Hematopoietic multipotent progenitor cell treated with erythropoietin and hydrocortisone succinate and interleukin-3 and kit ligand, for 17 days (in vitro differentiated cells): ENCODE measurements around the gene RAPGEF4.

ENCODE experiments used
- DNase-seq: peaks from one replicate; pipeline ENCODE4 v3.0.0-alpha.2; 2015; ENCODE audit warnings: low spot score

RAPGEF4 gene

DNA sequence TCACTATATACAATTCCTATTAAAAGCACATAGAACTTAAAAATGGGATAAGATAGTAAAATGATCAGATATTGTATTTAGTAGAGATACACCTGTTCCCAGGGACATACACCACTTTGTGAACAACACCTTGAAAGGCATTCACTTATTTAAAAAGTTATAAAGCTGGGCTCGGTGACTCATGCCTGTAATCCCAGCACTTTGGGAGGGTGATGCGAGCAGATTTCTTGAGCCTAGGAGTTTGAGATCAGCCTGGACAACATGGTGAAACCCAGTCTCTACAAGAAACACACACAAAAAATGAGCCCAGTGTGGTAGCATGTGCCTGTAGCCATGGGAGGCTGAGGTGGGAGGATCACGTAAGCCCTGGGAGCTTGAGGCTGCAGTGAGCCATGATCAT, 90.9 kb downstream of the RAPGEF4 start:
- no peak for DNase-seq

DNA sequence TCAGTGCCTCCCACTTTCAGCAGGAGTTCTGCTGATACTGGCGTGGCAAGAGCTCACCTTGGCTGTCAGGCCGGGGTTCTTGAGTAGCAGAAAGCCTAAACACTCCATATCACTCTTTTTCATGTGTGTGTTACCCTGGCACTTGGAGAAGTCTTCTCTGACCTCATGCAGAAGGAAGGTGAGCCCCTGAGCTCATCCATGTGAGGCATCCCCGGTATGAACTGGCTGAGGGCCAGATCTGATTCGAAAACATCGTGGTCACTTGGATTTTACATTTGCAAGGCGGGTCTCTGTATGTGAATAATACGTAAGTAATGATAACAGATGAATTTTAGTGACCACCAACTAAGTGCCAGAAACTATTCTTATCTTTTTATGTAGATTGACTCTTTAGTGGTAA, 93.6 kb downstream of the RAPGEF4 start:
- no peak for DNase-seq

GRCh38 chr2:172830482-172830881, 94.8 kb downstream of the RAPGEF4 start:
- no peak for DNase-seq

DNA sequence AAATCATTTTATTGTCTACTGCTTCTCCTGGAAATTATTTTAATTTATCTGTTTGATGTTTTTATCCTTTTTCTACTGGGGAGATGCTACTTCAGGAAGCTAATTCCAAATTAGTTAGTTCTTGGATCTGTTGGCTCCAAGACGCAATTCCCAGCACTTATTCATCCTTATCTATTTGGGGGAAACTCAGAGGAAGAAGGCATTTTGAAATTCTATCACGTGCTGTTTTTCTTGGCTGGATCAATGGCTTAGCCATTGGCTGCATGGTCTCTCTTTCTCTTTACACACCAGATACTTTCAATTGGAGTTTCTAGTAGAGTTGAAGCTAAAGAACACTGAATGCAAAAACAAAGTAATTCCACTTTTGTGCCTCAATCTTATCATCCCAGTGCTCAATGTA, 98.3 kb downstream of the RAPGEF4 start:
- no peak for DNase-seq

DNA sequence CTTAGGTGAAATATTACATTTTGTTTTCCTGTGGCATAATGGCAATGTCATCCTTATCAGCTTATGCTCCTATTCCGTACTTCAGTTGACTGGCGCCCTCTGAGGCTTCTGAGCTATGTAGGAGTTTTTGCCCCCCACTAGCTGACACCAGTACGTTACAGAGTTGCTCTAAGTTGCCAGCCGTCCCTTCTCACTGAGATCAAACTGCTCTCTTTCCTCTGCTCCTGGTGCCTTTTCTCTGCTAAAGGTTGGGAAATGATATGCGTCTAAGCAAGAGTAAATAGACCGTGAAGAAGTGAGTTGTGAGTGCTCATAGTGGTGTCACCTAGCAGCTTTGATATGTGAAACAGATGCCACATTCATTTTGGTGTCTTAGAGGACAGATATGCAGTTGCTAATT, 99.2 kb downstream of the RAPGEF4 start:
- no peak for DNase-seq

DNA sequence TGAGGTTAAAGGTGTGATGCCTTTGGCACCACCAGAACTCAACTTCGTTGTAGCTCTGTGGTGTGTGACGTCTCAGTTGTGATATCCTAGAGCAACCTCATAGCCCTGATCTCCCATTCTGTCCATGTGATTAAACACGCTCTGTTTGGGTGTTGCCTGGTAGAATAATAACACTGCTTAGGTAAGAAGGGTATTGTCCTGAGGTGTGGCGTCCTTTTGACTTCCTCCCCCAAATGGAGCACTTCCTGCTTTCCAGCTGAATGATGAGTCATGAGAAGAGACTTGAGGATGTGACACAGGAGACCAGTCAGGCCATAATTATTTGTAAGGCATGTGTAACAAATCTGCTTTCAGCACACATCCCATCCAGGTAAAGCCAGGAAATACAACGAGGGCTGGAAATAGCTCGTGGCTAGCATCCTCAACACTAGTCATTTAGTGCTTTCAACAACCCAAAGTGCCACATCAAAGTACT, 100.7 kb downstream of the RAPGEF4 start:
- no peak for DNase-seq

GRCh38 chr2:172836827-172837226, 101.2 kb downstream of the RAPGEF4 start:
- no peak for DNase-seq

DNA sequence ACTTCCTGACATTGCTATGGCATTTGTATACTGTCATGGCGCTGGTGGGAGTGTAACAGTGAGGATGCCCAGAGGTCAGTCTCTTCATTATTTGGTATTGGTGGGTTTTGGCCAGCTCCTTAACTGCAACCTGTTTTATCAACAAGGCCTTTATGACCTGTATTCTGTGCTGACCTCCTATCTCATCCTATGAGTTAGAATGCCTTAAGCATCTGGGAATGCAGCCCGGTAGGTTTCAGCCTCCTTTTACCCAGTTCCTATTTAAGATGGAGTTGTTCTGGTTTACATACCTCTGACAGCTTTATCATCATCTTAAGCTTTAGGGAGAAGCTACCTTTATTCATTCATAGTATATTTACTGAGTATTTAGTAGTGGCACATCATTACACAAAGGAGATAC, 103.8 kb downstream of the RAPGEF4 start:
- no peak for DNase-seq

DNA sequence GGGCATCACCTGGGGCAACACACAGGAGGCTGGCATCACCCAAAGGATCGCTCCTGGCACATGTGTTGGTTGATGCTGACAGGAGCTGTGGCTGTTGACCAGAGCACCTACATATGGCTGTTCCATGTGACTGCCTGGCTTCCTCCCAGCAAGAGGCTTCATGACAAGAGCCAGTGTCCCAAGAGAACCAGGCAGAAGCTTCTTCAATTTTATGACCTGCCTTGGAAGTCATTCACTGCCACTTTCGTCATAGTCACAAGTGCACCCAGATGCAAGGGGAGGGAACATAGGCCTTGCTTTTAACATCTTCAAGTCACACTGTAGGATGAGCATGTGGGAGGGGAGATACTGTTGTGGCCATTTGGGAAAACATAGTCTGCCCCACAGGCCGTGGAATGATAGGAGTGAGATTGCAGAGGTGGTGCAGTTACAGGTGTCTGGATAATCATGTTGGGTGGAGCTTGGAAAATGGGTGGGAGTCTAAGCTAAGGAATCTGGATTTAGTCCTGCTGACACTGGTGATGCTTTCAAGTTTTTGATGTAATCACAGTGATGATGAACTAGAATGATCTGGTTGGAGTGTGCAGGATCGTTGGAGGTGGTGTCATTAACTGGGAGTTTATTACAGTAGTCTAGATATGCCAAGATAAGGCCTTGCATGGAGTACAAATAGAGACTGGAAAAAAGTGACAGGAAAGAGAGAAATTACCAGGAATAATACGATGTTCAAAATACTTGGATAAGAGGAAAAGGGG, 107.0 kb downstream of the RAPGEF4 start:
- no peak for DNase-seq

DNA sequence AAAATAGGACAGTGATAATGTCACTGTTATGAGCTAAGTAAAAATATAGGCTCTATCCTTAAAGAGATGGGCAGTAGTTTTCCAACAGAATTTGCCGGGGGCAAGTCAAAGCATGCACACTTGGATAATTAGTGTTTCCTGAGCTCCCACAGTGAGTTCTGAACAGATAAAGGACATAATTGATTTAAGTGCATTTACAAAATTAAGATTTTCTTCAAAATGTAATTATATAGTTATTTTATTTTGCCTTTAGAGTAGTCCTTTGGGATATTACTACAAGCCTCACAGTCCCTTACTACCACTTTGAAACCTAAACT, 107.6 kb downstream of the RAPGEF4 start:
- DNase-seq, result no peak

DNA sequence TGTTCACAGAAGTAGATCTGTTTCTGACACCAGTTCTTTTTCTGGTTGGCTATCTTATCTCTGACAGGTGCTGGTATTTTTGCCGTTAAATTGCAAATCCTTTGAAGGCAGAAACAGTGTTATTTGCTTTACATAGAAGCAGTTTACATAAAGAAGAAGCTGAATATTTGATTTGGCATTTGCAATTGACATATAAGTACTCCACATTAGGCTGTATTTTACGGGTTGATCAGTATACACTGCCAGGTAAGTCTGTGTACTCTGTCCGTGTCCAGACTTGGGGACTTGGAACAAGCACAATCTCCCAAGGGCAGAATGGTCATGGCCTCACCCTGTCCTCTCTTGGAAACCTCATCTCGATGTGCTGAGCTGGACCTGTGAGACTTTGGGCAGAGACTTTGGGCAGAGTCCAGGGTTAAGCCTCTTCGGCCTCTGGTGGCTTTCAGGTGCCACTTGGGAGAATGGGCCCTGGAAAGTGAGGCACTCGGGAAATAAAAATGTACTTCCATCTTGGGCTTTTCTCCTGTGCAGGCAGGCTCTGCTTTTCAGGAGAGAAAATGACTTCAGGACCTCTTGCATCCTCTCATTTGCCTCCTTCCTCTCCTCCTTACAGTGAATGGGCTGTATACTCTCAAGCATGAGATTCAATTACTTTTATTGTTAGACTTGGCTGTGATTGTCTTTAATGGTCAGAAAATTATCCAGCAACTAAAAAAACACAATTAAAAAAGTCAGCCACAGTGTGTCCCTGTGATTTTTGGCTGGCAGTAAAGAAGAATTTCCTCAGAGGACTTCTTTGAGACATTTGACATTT, 108.5 kb downstream of the RAPGEF4 start:
- DNase-seq, result no peak

GRCh38 chr2:172845028-172845630, 109.5 kb downstream of the RAPGEF4 start:
- DNase-seq, result no peak

DNA sequence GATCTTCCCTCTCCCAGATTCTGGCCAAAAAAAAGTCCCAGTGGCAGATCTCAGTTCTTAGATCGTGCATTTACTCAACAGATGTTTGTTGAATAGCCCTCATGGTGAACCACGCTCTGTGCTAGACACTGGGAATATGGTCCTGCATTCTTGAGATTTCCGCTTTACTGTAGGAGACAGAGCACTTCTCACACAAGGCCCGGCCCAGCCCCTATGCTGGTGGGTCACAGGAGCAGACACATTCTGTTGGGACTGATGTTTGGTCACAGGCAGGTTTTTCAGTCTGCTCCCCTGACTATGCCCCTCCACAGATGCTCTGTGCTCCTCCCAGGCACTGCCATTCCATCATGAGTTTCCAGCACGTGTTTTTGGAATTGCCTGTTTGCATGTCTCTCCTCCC, 110.9 kb downstream of the RAPGEF4 start:
- no peak for DNase-seq

DNA sequence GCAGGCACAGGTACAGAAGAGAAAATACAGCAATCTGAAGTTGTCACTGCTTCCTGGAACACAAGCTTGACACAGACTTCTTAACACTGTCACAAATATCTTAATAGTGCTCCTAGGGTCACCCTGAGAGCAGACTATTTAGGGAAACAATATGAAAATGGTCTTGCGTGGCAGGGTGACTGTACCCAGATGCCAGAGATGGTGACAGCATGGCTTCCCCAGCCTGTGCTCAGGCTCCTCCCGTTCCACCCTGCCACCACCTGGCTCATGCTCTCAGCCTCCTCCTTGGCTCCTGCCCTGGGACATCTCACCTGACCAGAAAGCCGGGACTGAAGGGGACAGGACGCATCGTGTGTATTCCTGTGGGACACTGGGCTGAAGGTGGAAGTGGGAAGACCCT, 111.5 kb downstream of the RAPGEF4 start:
- no peak for DNase-seq

- DNase-seq, result no peak
These were observed 112.9 kb downstream of the RAPGEF4 start for GRCh38 chr2:172848519-172848918.

GRCh38 chr2:172849519-172850217, 114.0 kb downstream of the RAPGEF4 start:
- no peak for DNase-seq

DNA sequence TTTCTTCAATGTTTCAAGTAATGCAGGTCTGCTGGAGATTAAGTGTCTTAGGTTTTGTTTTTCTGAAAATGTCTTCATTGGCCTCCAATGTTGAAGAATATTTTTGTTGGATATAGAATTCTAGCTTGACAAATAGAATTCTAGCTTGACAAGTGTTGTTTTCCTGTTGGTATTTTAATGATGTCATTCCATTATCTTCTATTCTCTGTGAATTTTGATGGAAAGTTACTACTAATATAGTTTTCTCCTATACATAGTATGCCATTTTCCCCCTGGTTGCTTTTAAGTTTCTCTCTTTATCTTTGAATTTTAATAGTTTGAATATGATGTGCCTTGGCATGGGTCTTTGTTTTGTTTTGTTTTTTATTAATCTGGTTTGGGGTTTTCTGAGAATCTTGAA, 119.9 kb downstream of the RAPGEF4 start:
- no peak for DNase-seq

GRCh38 chr2:172856606-172857005, 121.0 kb downstream of the RAPGEF4 start:
- no peak for DNase-seq

GRCh38 chr2:172858473-172858745, 122.8 kb downstream of the RAPGEF4 start:
- no peak for DNase-seq

- DNase-seq, result no peak
These were observed 124.1 kb downstream of the RAPGEF4 start for GRCh38 chr2:172859581-172860335.

GRCh38 chr2:172860336-172860707, 124.7 kb downstream of the RAPGEF4 start:
- DNase-seq, result no peak

DNA sequence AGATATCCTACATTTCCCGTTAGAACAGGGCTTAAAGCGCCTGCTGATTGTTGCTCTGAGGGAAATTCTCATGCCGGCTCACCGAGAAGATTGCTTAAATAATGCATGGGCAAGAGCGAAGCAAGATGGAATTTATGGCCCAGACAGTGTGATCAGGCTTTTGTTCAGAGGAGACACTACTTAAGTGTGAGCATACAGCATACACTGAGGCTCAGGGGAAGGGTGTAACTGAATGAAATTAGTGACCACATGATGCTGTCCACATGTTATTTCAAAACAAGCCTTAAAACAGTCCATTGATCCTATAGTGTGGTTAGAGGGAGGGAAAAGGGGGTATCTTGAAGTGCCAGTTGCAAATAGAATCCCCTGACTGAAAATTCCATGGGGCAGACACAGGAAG, 125.5 kb downstream of the RAPGEF4 start:
- no peak for DNase-seq
